ENCODE results near the gene PEAR1. TPM values are rescaled to one million over a fixed set of nuclear protein-coding genes. Genes with fewer than 3 reads are reported as not detected.

The PEAR1 gene
- total RNA-seq, 1 donor from 2014 or later: 17.9 TPM

GRCh38 chr1:156874572-156875340 is 18.8 kb upstream of the PEAR1 start:
- no peaks in the 10 kb centered on the region for H3K9me3 ChIP-seq
- intact Hi-C loops (cut with DNase I): no loop called here
- peaks cover 5% of the 10 kb centered on the region for H3K27me3 ChIP-seq
- no peaks in the 10 kb centered on the region for H3K36me3 ChIP-seq
- H3K4me1 ChIP-seq: no peaks in the 10 kb centered on the region
- ATAC-seq: no peak
- DNase-seq: no peak
- no peak overlapping the region for H3K27ac ChIP-seq
- no peak for TF ChIP-seq CTCF (IDR thresholded peaks at IDR 0.05)
- no peak overlapping the region for H3K4me3 ChIP-seq

- intact Hi-C loops (cut with DNase I): no loop called here
- ATAC-seq (no peak), DNase-seq (no peak)
- H3K36me3 ChIP-seq: no peaks in the 10 kb centered on the region
- H3K27me3 ChIP-seq: peaks cover 5% of the 10 kb centered on the region
- no peaks in the 10 kb centered on the region for H3K9me3 ChIP-seq
- no peak for TF ChIP-seq CTCF (IDR thresholded peaks at IDR 0.05)
- H3K27ac ChIP-seq: no peak overlapping the region
- no peak overlapping the region for H3K4me3 ChIP-seq
- no peaks in the 10 kb centered on the region for H3K4me1 ChIP-seq
Observed at GRCh38 chr1:156875341-156875615, 18.2 kb upstream of the PEAR1 start.

GRCh38 chr1:156876281-156876680 is 17.2 kb upstream of the PEAR1 start:
- ATAC-seq (peak; percentile 7), DNase-seq (no peak)
- H3K36me3 ChIP-seq: no peaks in the 10 kb centered on the region
- no peak for TF ChIP-seq CTCF (IDR thresholded peaks at IDR 0.05)
- peaks cover 5% of the 10 kb centered on the region for H3K27me3 ChIP-seq
- H3K4me3 ChIP-seq: no peak overlapping the region
- no peak overlapping the region for H3K27ac ChIP-seq
- H3K4me1 ChIP-seq: no peaks in the 10 kb centered on the region
- H3K9me3 ChIP-seq: no peaks in the 10 kb centered on the region
- intact Hi-C loops (cut with DNase I): no loop called here

GRCh38 chr1:156877433-156878170 is 15.9 kb upstream of the PEAR1 start:
- no peaks in the 10 kb centered on the region for H3K9me3 ChIP-seq
- intact Hi-C loops (cut with DNase I): no loop called here
- TF ChIP-seq CTCF (IDR thresholded peaks at IDR 0.05): no peak
- H3K4me1 ChIP-seq: no peaks in the 10 kb centered on the region
- ATAC-seq (no peak), DNase-seq (no peak)
- no peak overlapping the region for H3K4me3 ChIP-seq
- H3K27me3 ChIP-seq: peaks cover 5% of the 10 kb centered on the region
- no peak overlapping the region for H3K27ac ChIP-seq
- H3K36me3 ChIP-seq: no peaks in the 10 kb centered on the region

GRCh38 chr1:156879876-156880275 is 13.6 kb upstream of the PEAR1 start:
- H3K27ac ChIP-seq: no peak overlapping the region
- no peak for TF ChIP-seq CTCF (IDR thresholded peaks at IDR 0.05)
- no peaks in the 10 kb centered on the region for H3K36me3 ChIP-seq
- H3K9me3 ChIP-seq: no peaks in the 10 kb centered on the region
- H3K4me3 ChIP-seq: no peak overlapping the region
- peaks cover 5% of the 10 kb centered on the region for H3K27me3 ChIP-seq
- DNase-seq: no peak
- H3K4me1 ChIP-seq: no peaks in the 10 kb centered on the region
- no peak for ATAC-seq
- intact Hi-C loops (cut with DNase I): no loop called here

Measured in upper lobe of right lung (tissue), 1 donor.